GM08714 (cell line): ENCODE measurements around the gene ADAMTS12.

ENCODE experiments used
- H3K4me3 ChIP-seq: fragments of 200-500 bp; sonication (Bioruptor generic); 2 replicates; pipeline ENCODE4 v1.5.1; 2014; ENCODE audit warnings: mild to moderate bottlenecking, low read length, inconsistent platforms
- ZNF274 ChIP-seq: IDR thresholded peaks from 2 replicates; pipeline ENCODE4 v1.6.1; 2012; ENCODE audit warnings: mild to moderate bottlenecking, low read depth, low read length

Gene ADAMTS12

GRCh38 chr5:33691856-33692255 lies 199.9 kb downstream of the ADAMTS12 start:
- H3K4me3 ChIP-seq = no peak overlapping the region
- TF ChIP-seq ZNF274 = no peak

- no peak overlapping the region for H3K4me3 ChIP-seq
- no peak for TF ChIP-seq ZNF274
These were observed 201.2 kb downstream of the ADAMTS12 start for GRCh38 chr5:33690374-33691135.

- no peak overlapping the region for H3K4me3 ChIP-seq
- no peak for TF ChIP-seq ZNF274
These were observed 203.3 kb downstream of the ADAMTS12 start for GRCh38 chr5:33688526-33688925.

DNA sequence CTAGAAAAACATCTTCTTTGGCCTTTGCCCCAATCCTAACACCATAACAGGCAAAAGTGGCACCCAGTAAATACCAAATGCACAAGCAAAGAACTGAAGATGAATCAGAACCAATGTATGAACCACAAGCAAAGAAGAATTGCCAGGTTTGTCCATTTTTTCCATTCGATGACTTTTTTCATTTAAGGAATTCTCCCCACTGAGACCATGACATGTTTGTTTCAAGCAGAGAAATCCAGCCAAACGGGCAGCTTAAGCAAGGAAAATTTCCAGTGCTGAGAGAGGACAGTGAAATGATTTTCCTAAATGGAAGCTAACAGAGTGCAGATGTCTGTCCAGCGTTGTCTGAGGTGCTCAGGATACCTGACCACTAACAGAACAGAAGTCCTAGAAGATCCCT lies 203.7 kb downstream of the ADAMTS12 start:
- H3K4me3 ChIP-seq = no peak overlapping the region
- no peak for TF ChIP-seq ZNF274

GRCh38 chr5:33685873-33686755 lies 205.7 kb downstream of the ADAMTS12 start:
- TF ChIP-seq ZNF274 = no peak

DNA sequence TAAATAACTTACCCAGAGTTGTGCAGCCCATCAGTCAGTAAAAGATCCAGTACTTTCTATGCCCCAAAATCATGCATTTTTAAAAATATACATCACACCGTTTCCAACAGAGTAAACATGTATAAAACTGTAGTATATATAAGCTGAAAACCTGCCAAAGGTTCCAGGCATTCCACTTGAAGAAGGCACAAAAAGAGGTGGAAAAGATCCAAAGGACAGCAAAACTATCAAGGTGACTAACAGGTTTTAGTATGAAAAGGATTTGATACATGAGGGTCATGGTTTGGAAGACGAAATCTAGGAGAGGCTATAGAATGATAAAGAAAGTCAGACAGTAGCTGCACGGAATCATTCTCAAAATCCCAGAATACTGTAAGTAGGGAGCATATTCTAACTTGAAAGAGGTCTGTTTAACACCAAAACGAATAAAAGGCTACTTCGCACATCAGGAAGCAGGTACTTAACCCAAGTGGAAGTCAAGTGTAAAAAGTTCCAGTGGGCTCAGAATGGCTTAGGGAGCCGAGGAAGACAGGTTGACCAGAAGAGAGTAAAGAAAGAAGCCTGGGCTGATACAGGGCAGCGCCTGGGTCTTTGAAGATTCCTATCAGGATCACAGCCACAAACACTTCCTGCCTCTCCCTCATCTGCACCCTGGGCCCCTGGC lies 207.2 kb downstream of the ADAMTS12 start:
- no peak for TF ChIP-seq ZNF274
- no peak overlapping the region for H3K4me3 ChIP-seq

More at GRCh38 chr5:33685873-33686755, 205.7 kb downstream of the ADAMTS12 start:
- no peak overlapping the region for H3K4me3 ChIP-seq

GRCh38 chr5:33679791-33680190 lies 212.0 kb downstream of the ADAMTS12 start:
- H3K4me3 ChIP-seq = no peak overlapping the region
- no peak for TF ChIP-seq ZNF274

DNA sequence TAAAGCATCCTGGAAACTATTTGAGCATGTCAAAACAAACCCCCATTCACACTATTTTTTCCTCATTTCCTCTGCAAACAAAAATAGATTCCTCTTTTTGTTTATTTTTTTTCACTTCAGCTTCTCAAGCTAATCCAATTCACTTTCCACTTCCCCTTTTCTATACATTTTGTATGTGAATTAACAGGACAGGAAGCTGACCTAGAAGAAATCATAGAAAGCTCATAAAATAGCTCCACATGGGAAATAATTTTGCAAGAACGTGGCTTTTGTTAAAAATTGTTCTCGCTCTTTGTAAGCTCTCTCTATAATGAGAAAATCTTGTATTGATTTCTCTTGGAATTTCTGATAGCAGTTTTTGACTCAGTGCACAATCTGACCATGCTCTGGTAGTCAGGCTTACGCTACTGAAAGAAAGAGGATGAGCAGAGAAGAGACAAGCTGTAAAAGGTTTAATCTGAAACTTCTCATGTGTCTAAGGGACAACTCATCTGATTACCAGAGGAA lies 215.8 kb downstream of the ADAMTS12 start:
- TF ChIP-seq ZNF274 = no peak
- peak overlapping the region; percentile 1; the same call in 1 of the 2 replicates for H3K4me3 ChIP-seq

GRCh38 chr5:33671700-33672291 lies 220.0 kb downstream of the ADAMTS12 start:
- no peak overlapping the region for H3K4me3 ChIP-seq
- no peak for TF ChIP-seq ZNF274

DNA sequence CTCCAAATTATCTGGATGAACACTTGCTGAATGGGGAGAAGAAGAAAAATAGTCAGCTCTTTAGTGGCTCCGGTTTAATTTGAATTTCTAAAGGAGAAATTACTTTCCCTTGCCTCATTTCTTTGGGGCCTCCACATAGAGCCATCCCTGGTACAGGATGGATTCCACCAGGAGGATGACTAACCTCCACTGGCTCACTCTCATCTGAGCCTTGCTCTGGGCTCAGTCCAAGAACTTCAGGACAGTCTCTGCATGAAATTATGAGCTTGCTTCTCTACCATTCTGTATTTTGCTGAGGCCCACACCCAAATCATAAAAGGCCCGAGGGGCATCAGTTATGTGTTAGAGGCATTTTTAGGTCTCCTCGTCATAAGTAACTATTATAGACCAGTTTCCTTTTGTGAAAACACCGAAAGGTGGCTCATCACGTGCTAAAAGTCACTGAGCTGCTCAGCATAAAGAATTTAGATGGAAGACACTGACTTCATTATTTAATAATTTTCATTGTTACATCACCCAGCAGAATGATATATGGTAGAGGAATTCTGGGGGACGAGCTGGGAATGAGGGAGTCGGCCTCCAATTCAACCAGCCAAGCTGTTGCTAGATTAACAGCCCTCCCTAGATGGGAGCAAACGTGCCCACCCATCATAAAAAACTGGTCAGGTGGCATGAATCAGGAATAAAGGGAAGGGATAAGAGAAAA lies 228.9 kb downstream of the ADAMTS12 start:
- no peak for TF ChIP-seq ZNF274
- no peak overlapping the region for H3K4me3 ChIP-seq

GRCh38 chr5:33659526-33660169 lies 232.1 kb downstream of the ADAMTS12 start:
- TF ChIP-seq ZNF274 = no peak

DNA sequence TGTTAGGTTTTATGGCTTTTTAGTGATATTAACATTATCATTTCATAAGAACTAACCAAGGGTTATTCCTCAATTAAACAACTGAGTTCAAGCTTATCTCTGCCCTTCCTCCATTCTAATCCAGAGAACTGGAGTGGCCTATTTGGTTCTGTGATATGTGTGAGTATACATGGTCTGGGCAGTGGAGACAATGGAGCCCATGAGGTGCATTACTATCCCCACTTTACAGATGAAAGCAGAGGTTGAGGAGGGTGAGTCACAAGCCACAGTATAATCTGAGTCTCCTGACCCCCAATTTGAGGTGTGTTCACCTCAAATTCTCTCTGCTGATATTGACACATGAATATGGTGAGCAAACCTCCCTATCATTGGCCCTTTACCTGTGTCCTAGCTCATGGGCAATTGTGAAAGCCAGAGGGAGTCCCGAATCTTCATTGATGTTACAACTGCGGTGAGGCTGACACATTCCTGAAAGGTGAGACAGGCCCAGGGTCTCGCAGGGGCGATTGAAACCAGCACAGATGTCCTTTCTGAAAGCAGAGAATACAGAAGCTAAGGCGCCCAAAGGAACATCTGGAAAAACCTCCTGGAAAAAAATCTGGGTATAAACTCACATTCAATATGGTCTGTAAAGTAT lies 233.9 kb downstream of the ADAMTS12 start:
- no peak overlapping the region for H3K4me3 ChIP-seq
- TF ChIP-seq ZNF274 = no peak

More at GRCh38 chr5:33659526-33660169, 232.1 kb downstream of the ADAMTS12 start:
- H3K4me3 ChIP-seq = no peak overlapping the region

- no peak overlapping the region for H3K4me3 ChIP-seq
- no peak for TF ChIP-seq ZNF274
These were observed 234.6 kb downstream of the ADAMTS12 start for GRCh38 chr5:33657176-33657575.
